ENCODE results near the gene FCRL1. TPM values are rescaled to one million over a fixed set of nuclear protein-coding genes. Genes with fewer than 3 reads are reported as not detected.

The FCRL1 gene
- polyA plus RNA-seq, 1 experiment, result not detected

- no peak for DNase-seq (ENCODE audit: low read depth, low spot score)
- Histone ChIP-seq H3K9me3 (ENCODE audit: control insufficient read depth, insufficient read depth, low read length) (no peaks in the 10 kb centered on the region), H3K27me3 (ENCODE audit: control insufficient read depth, insufficient read depth, low read length) (no peaks in the 10 kb centered on the region), H3K27ac (ENCODE audit: low read depth, low read length) (no peak overlapping the region), H3K4me3 (ENCODE audit: low read depth, low read length) (no peak overlapping the region)
- CTCF ChIA-PET, result no interaction called here
- POLR2A ChIA-PET, result no interaction called here
- no peak for TF ChIP-seq CTCF (IDR thresholded peaks at IDR 0.05; ENCODE audit: low read depth, low read length)
Observed at GRCh38 chr1:157849229-157849875, 29.4 kb upstream of the FCRL1 start.

GRCh38 chr1:157844089-157844830 lies 24.3 kb upstream of the FCRL1 start:
- H3K27ac ChIP-seq (ENCODE audit: low read depth, low read length), result no peak overlapping the region
- ChIA-PET CTCF (no interaction called here), POLR2A (no interaction called here)
- TF ChIP-seq CTCF (IDR thresholded peaks at IDR 0.05; ENCODE audit: low read depth, low read length), result no peak
- H3K4me3 ChIP-seq (ENCODE audit: low read depth, low read length), result no peak overlapping the region
- no peaks in the 10 kb centered on the region for H3K9me3 ChIP-seq (ENCODE audit: control insufficient read depth, insufficient read depth, low read length)
- no peak for DNase-seq (ENCODE audit: low read depth, low spot score)
- peaks cover 2% of the 10 kb centered on the region for H3K27me3 ChIP-seq (ENCODE audit: control insufficient read depth, insufficient read depth, low read length)

- Histone ChIP-seq H3K27me3 (ENCODE audit: control insufficient read depth, insufficient read depth, low read length) (peaks cover 2% of the 10 kb centered on the region), H3K27ac (ENCODE audit: low read depth, low read length) (no peak overlapping the region), H3K4me3 (ENCODE audit: low read depth, low read length) (no peak overlapping the region), H3K9me3 (ENCODE audit: control insufficient read depth, insufficient read depth, low read length) (no peaks in the 10 kb centered on the region)
- TF ChIP-seq CTCF (IDR thresholded peaks at IDR 0.05; ENCODE audit: low read depth, low read length), result no peak
- POLR2A ChIA-PET, result no interaction called here
- DNase-seq (ENCODE audit: low read depth, low spot score), result no peak
- CTCF ChIA-PET, result no interaction called here
Observed at GRCh38 chr1:157842939-157843338, 23.0 kb upstream of the FCRL1 start.

GRCh38 chr1:157841708-157842107 lies 21.8 kb upstream of the FCRL1 start, which contains the start of gene CD5L:
Gene CD5L (minus strand): TSS chr1:157841808. CDS start chr1:157841701, 107 bp downstream.
- Histone ChIP-seq H3K27me3 (ENCODE audit: control insufficient read depth, insufficient read depth, low read length) (peaks cover 2% of the 10 kb centered on the region), H3K27ac (ENCODE audit: low read depth, low read length) (peak within 1 kb of the TSS; percentile 31), H3K9me3 (ENCODE audit: control insufficient read depth, insufficient read depth, low read length) (no peaks in the 10 kb centered on the region), H3K4me3 (ENCODE audit: low read depth, low read length) (no peak within 1 kb of the TSS)
- POLR2A ChIA-PET, result no interaction called here
- DNase-seq (ENCODE audit: low read depth, low spot score), result no peak
- CTCF ChIA-PET, result no interaction called here
- TF ChIP-seq CTCF (IDR thresholded peaks at IDR 0.05; ENCODE audit: low read depth, low read length), result no peak

- no peak for DNase-seq (ENCODE audit: low read depth, low spot score)
- no peaks in the 10 kb centered on the region for H3K9me3 ChIP-seq (ENCODE audit: control insufficient read depth, insufficient read depth, low read length)
- TF ChIP-seq CTCF (IDR thresholded peaks at IDR 0.05; ENCODE audit: low read depth, low read length), result no peak
- ChIA-PET CTCF (no interaction called here), POLR2A (no interaction called here)
- no peak overlapping the region for H3K4me3 ChIP-seq (ENCODE audit: low read depth, low read length)
- peaks cover 2% of the 10 kb centered on the region for H3K27me3 ChIP-seq (ENCODE audit: control insufficient read depth, insufficient read depth, low read length)
- no peak overlapping the region for H3K27ac ChIP-seq (ENCODE audit: low read depth, low read length)
Observed at GRCh38 chr1:157838966-157839365, 19.0 kb upstream of the FCRL1 start.
